Transverse colon (tissue), 4 donors: Measurements from ENCODE around the gene AHCY. TPM values are rescaled to one million over a fixed set of nuclear protein-coding genes. Genes with fewer than 3 reads are reported as not detected.

Experiments
- DNase-seq: peaks from one replicate; pipeline ENCODE4 v3.0.0-alpha.2; 2019
- H3K27ac ChIP-seq, 4 donors: fragments of 200-600 bp; sonication (generic); 2 replicates each; pipeline ENCODE4 v1.5.1; 2016 to 2018; ENCODE audit warnings: inconsistent platforms in 4 of 4
- H3K27me3 ChIP-seq: fragments of 200-600 bp; sonication (generic); 2 replicates; pipeline ENCODE4 v1.5.1; 2017; ENCODE audit warnings: inconsistent platforms
- H3K36me3 ChIP-seq, 4 donors: fragments of 200-600 bp; sonication (generic); 2 replicates each; pipeline ENCODE4 v1.5.1; 2017 to 2019; ENCODE audit warnings: inconsistent platforms in 4 of 4
- H3K4me1 ChIP-seq, 4 donors: fragments of 200-600 bp; sonication (generic); 2 replicates each; pipeline ENCODE4 v1.5.1; 2017 to 2020; ENCODE audit warnings: inconsistent platforms in 4 of 4
- H3K4me3 ChIP-seq, 4 donors: fragments of 200-600 bp; sonication (generic); 1 replicate in 1 of 4; 2 replicates in 3 of 4; pipeline versions ENCODE4 v1.5.1 to v1.6.1; 2017 to 2019; ENCODE audit warnings: inconsistent platforms in 4 of 4
- H3K9me3 ChIP-seq, 2 donors: fragments of 200-600 bp; sonication (generic); 2 replicates each; pipeline ENCODE4 v1.5.1; 2017 to 2019; ENCODE audit warnings: inconsistent platforms in 2 of 2
- CTCF ChIP-seq, 5 experiments: fragments of 200-600 bp in 3 of 5; fragments of 450-650 bp in 2 of 5; sonication (generic) in 3 of 5; IDR thresholded peaks; 1 replicate in 2 of 5; 2 replicates in 3 of 5; pipeline ENCODE4 v1.5.1; 2016 to 2017; ENCODE audit warnings: antibody characterized with exemption in 5 of 5, inconsistent platforms in 3 of 5, mild to moderate bottlenecking in 2 of 5, moderate library complexity in 1 of 5
- EP300 ChIP-seq: sonication (generic); formaldehyde crosslinking; IDR thresholded peaks from one replicate; pipeline ENCODE4 v1.6.1; 2017; ENCODE audit warnings: antibody characterized with exemption, low read depth
- POLR2A ChIP-seq: fragments of 450-650 bp; IDR thresholded peaks from one replicate; pipeline ENCODE4 v1.6.1; 2016; ENCODE audit warnings: antibody characterized with exemption, mild to moderate bottlenecking, moderate library complexity
- POLR2AphosphoS5 ChIP-seq, 3 donors: sonication (generic); formaldehyde crosslinking; IDR thresholded peaks; one replicate each; pipeline ENCODE4 v1.6.1; 2016; ENCODE audit warnings: antibody characterized with exemption in 3 of 3
- WGBS, 2 donors: methylation state at CpG; one replicate each; pipeline ENCODE4 v1.1.5; 2018; ENCODE audit warnings: low coverage in 1 of 2; 5-methylcytosine and 5-hydroxymethylcytosine counted together
- in situ Hi-C, 4 donors: fragments of 200-750 bp; cut with MboI; loops; one replicate each; pipeline versions ENCODE4 v1.15.0 to v1.15.1; 2017; ENCODE audit warnings: low sequenced_read_pairs in 3 of 4, low pct_ligation_motif_present in 1 of 4, low pct_unique_long_range_greater_than_20kb in 1 of 4
- intact Hi-C: fragments of 100-400 bp; cut with DNase I; formaldehyde crosslinking; loops from one replicate; pipeline ENCODE4 v1.15.1; 2023; ENCODE audit warnings: low total_unique reads
- total RNA-seq, 4 donors: library from RNA; depleted of rRNA; stranded (reverse); fragments of >200 nt; gene quantifications; one replicate each; pipeline ENCODE4 v1.1.0, GENCODE V29; 2016

AHCY gene
- total RNA-seq, 4 donors from 2014 or later = 23.9 to 71.6 (median 63.8) TPM

GRCh38 chr20:34316196-34316814 is 13.2 kb upstream of the AHCY start:
- in situ Hi-C loops (loop anchor here (10.0 to 25.0 kb wide), 5 partner anchors 171 to 446 kb away; partner anchors contain the start of genes DYNLRB1 (in 2 of the 4) and TP53INP2 (in 1 of the 4)), intact Hi-C loops (no loop called here)
- Histone ChIP-seq H3K4me1 (peaks cover 6 to 16% (median 13%) of the 10 kb centered on the region in 4 donors), H3K27me3 (peaks cover 9% of the 10 kb centered on the region), H3K4me3 (no peak overlapping the region), H3K36me3 (no peaks in the 10 kb centered on the region), H3K9me3 (no peaks in the 10 kb centered on the region), H3K27ac (no peak overlapping the region)
- 91 to 92% methylated on average over 6 of the region's 6 CpGs for WGBS, 2 donors
- TF ChIP-seq POLR2A = no peak
- no peak for TF ChIP-seq CTCF (IDR thresholded peaks at IDR 0.05)
- no peak for TF ChIP-seq POLR2AphosphoS5 (IDR thresholded peaks at IDR 0.05)
- no peak for TF ChIP-seq EP300
- DNase-seq = no peak

DNA sequence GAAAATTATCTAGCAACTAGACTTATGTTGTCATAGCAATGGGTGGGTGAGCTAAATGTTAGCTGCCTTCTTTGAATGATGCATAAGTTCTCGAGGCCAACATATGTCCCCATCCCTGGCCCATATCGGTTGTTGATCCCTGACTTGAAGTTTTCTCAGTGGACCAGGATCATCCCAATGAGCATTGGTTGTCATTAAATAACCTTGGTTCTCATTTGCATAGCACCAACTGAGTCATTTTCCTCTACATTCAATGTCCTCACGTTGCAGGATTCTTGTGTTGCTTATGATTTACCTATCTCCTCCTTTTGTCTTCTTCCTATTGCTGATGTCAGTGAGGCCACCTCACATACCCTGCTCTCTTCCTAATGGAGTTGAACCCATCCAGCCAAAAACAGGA is 12.1 kb upstream of the AHCY start:
- H3K36me3 ChIP-seq = no peaks in the 10 kb centered on the region
- in situ Hi-C loops (loop anchor here (10.0 to 25.0 kb wide), 5 partner anchors 172 to 447 kb away; partner anchors contain the start of genes DYNLRB1 (in 2 of the 4) and TP53INP2 (in 1 of the 4)), intact Hi-C loops (no loop called here)
- peaks cover 6 to 24% (median 20%) of the 10 kb centered on the region in 4 donors for H3K4me1 ChIP-seq
- H3K4me3 ChIP-seq = no peak overlapping the region
- no peak for DNase-seq
- H3K27me3 ChIP-seq = peaks cover 13% of the 10 kb centered on the region
- 86 to 92% methylated on average over 2 to 3 of the region's 3 CpGs for WGBS, 2 donors
- no peaks in the 10 kb centered on the region for H3K9me3 ChIP-seq
- TF ChIP-seq EP300 (no peak), POLR2AphosphoS5 (IDR thresholded peaks at IDR 0.05) (no peak), POLR2A (no peak), CTCF (IDR thresholded peaks at IDR 0.05) (no peak)
- no peak overlapping the region for H3K27ac ChIP-seq

DNA sequence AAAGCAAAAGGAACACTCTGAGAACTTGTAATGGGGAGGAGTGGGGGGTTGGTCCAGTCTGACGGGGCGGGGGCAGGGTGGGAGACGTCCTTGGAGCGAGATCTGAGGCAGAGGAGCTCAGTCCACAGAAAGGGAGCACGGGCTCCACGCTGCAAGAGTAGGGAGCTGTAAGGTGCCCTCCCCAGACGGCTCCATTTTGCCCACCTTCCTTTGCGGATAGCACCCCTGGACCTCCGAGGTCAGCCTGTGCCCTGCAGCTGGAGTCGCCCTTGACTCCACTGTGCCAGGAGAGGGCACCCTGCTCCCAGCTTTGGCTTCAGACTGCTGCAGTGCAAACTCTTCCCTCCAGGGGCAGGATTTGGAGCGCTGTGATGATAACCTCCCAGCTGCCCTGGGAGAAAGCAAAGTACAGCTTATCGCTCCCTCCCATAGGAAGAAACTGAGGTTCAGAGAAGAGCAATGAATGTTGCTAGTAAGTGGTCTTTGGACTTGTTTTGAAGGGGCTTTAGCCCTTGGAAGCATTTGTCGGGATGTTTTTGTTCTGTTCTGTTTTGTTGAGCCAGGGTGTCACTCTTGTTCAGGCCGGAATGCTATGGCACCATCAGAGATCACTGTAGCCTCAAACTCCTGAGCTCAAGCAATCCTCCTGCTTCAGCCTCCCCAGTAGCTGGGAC is 9.5 kb upstream of the AHCY start:
- WGBS, 2 donors = 13% methylated on average over 14 of the region's 14 CpGs; no CpG with 5 or more reads in 1 of the 2 donors
- DNase-seq = peak; percentile 92
- H3K27me3 ChIP-seq = peaks cover 13% of the 10 kb centered on the region
- no peaks in the 10 kb centered on the region for H3K36me3 ChIP-seq
- H3K4me3 ChIP-seq = peak overlapping the region in 3 of 4 donors; percentile 3 to 35 (median 18)
- peak overlapping the region in 3 of 4 donors; percentile 71 to 79 (median 76) for H3K27ac ChIP-seq
- H3K4me1 ChIP-seq = peaks cover 6 to 30% (median 24%) of the 10 kb centered on the region in 4 donors
- intact Hi-C loops (loop anchor here (2.0 kb wide), 1 partner anchor 400 kb away; no protein-coding TSS in a partner anchor), in situ Hi-C loops (loop anchor here (10.0 to 25.0 kb wide), 5 partner anchors 175 to 450 kb away; partner anchors contain the start of genes DYNLRB1 (in 2 of the 4) and TP53INP2 (in 1 of the 4))
- TF ChIP-seq POLR2AphosphoS5 (IDR thresholded peaks at IDR 0.05) = peak in 2 of 3 donors; percentile 25 to 48
- peak; percentile 98 to 100 (median 99) for TF ChIP-seq CTCF (IDR thresholded peaks at IDR 0.05)
- TF ChIP-seq POLR2A = no peak
- H3K9me3 ChIP-seq = no peaks in the 10 kb centered on the region

DNA sequence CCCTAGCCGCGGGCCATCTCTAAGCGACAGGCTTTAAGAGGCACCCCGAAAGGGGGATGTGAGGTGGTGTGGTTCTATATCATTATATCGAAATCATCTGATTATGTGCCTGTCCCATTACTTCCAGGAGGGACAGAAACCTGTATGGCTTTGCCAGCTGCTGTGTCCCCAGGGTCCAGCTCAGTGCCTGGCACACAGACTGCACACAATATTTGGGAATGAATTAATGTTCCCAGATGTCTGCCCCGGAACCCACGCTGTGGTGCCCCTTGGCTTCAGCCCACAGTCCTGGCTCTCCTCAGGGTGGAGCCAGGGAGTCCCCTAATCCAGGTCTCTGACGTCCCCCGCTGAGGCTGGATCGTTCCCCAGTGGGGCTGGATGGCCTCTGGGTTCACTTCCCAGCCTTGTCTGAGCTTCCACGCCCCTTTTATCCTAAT is 8.9 kb upstream of the AHCY start:
- no peak for DNase-seq
- Histone ChIP-seq H3K27ac (peak overlapping the region; percentile 71 to 79 (median 74)), H3K27me3 (peaks cover 13% of the 10 kb centered on the region), H3K4me3 (peak overlapping the region in 3 of 4 donors; percentile 3 to 35 (median 18)), H3K9me3 (no peaks in the 10 kb centered on the region), H3K4me1 (peaks cover 6 to 30% (median 24%) of the 10 kb centered on the region in 4 donors), H3K36me3 (no peaks in the 10 kb centered on the region)
- TF ChIP-seq POLR2AphosphoS5 (IDR thresholded peaks at IDR 0.05) = no peak
- TF ChIP-seq CTCF (IDR thresholded peaks at IDR 0.05) = no peak
- TF ChIP-seq POLR2A = no peak
- no peak for TF ChIP-seq EP300
- intact Hi-C loops = loop anchor here (2.0 kb wide), 1 partner anchor 401 kb away; no protein-coding TSS in a partner anchor
- in situ Hi-C loops = loop anchor here (10.0 to 25.0 kb wide), 5 partner anchors 175 to 450 kb away; partner anchors contain the start of genes DYNLRB1 (in 2 of the 4) and TP53INP2 (in 1 of the 4)
- 8% methylated on average over 11 of the region's 11 CpGs; no CpG with 5 or more reads in 1 of the 2 donors for WGBS, 2 donors
